ENCODE results near the gene DYNC1I1.

Gene DYNC1I1

GRCh38 chr7:95971716-95972115 lies 199.4 kb downstream of the DYNC1I1 start:
- no peak for DNase-seq (ENCODE audit: low read depth)

GRCh38 chr7:95972523-95972922 lies 200.2 kb downstream of the DYNC1I1 start:
- no peak for DNase-seq (ENCODE audit: low read depth)

GRCh38 chr7:95974108-95974507 lies 201.8 kb downstream of the DYNC1I1 start:
- DNase-seq (ENCODE audit: low read depth), result no peak

GRCh38 chr7:95976369-95977060 lies 204.2 kb downstream of the DYNC1I1 start:
- no peak for DNase-seq (ENCODE audit: low read depth)

GRCh38 chr7:95977994-95978393 lies 205.6 kb downstream of the DYNC1I1 start:
- DNase-seq (ENCODE audit: low read depth), result no peak

GRCh38 chr7:95980167-95980566 lies 207.8 kb downstream of the DYNC1I1 start:
- no peak for DNase-seq (ENCODE audit: low read depth)

GRCh38 chr7:95980706-95981105 lies 208.4 kb downstream of the DYNC1I1 start:
- DNase-seq (ENCODE audit: low read depth), result no peak

GRCh38 chr7:95986178-95986764 lies 213.9 kb downstream of the DYNC1I1 start:
- no peak for DNase-seq (ENCODE audit: low read depth)

GRCh38 chr7:95989301-95989700 lies 216.9 kb downstream of the DYNC1I1 start:
- DNase-seq (ENCODE audit: low read depth), result no peak

- DNase-seq (ENCODE audit: low read depth), result no peak
These were observed 221.0 kb downstream of the DYNC1I1 start for GRCh38 chr7:95993380-95993779.

GRCh38 chr7:95996174-95996573 lies 223.8 kb downstream of the DYNC1I1 start:
- no peak for DNase-seq (ENCODE audit: low read depth)

GRCh38 chr7:95996886-95997285 lies 224.5 kb downstream of the DYNC1I1 start:
- no peak for DNase-seq (ENCODE audit: low read depth)

- no peak for DNase-seq (ENCODE audit: low read depth)
These were observed 225.3 kb downstream of the DYNC1I1 start for GRCh38 chr7:95997632-95998031.

GRCh38 chr7:95999481-95999880 lies 227.1 kb downstream of the DYNC1I1 start:
- DNase-seq (ENCODE audit: low read depth), result no peak

GRCh38 chr7:96004578-96004977 lies 232.2 kb downstream of the DYNC1I1 start:
- DNase-seq (ENCODE audit: low read depth), result no peak

- DNase-seq (ENCODE audit: low read depth), result no peak
These were observed 232.9 kb downstream of the DYNC1I1 start for GRCh38 chr7:96005271-96005670.

GRCh38 chr7:96009148-96009547 lies 236.8 kb downstream of the DYNC1I1 start:
- DNase-seq (ENCODE audit: low read depth), result no peak

GRCh38 chr7:96013836-96014235 lies 241.5 kb downstream of the DYNC1I1 start:
- DNase-seq (ENCODE audit: low read depth), result no peak

GRCh38 chr7:96014617-96015016 lies 242.3 kb downstream of the DYNC1I1 start:
- no peak for DNase-seq (ENCODE audit: low read depth)

- DNase-seq (ENCODE audit: low read depth), result no peak
These were observed 243.8 kb downstream of the DYNC1I1 start for GRCh38 chr7:96016056-96016586.

- no peak for DNase-seq (ENCODE audit: low read depth)
These were observed 244.4 kb downstream of the DYNC1I1 start for GRCh38 chr7:96016735-96017134.

GRCh38 chr7:96017877-96018276 lies 245.5 kb downstream of the DYNC1I1 start:
- no peak for DNase-seq (ENCODE audit: low read depth)

GRCh38 chr7:96021568-96021967 lies 249.2 kb downstream of the DYNC1I1 start:
- DNase-seq (ENCODE audit: low read depth), result no peak

- DNase-seq (ENCODE audit: low read depth), result no peak
These were observed 251.0 kb downstream of the DYNC1I1 start for GRCh38 chr7:96023387-96023786.
